H7 (cell line): ENCODE data around the gene ZKSCAN3. TPM values are rescaled to one million over a fixed set of nuclear protein-coding genes. Genes with fewer than 3 reads are reported as not detected.

ENCODE experiments used
- DNase-seq: peaks from one replicate; pipeline ENCODE4 v3.0.0; 2012
- H3K27me3 ChIP-seq: 2 replicates; pipeline ENCODE4 v1.6.0; 2011; ENCODE audit warnings: mild to moderate bottlenecking, low read length; ENCODE audit not compliant: control insufficient read depth, insufficient read depth
- H3K36me3 ChIP-seq: replicated peaks from 2 replicates; pipeline ENCODE4 v1.5.1; 2011; ENCODE audit warnings: low read length; ENCODE audit not compliant: control insufficient read depth, insufficient read depth
- H3K4me3 ChIP-seq: 2 replicates; pipeline ENCODE4 v1.5.1; 2011; ENCODE audit warnings: low read depth, mild to moderate bottlenecking, control low read depth, low read length, moderate library complexity; ENCODE audit not compliant: insufficient read depth
- total RNA-seq: library from RNA; depleted of rRNA; stranded (reverse); fragments of >200 nt; shearing (Covaris generic); gene quantifications from 2 replicates; pipeline ENCODE4 v1.2.3, GENCODE V29; 2014

ZKSCAN3 gene
- total RNA-seq, 1 experiment from 2014 or later, result 6.5 TPM

DNA sequence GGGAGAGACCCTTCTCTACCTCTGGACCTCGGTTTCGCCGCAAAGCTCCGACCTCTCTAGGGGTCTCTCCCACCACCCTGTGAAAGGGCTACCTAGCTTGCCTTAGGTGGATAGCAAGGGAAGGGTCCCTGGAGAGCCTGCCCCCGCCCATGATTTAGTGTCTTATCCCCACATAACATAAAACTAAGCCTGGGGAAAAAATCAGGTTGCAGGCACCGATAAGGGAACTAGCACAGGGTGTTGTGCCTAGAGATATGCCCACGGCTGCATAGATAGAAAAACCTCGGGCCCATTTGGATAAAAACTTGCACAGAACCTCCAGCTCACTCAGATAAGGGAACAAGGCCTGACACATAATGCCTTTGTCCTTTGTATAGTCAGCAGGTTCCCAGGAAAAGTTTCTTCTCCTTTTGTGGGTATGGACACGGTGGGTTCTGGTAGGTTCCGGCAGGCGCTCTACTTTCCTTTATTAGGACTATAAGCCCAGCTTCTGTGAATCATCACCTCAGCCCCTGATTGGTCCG is 14.6 kb upstream of the ZKSCAN3 start:
- H3K36me3 ChIP-seq, result no peaks in the 10 kb centered on the region
- no peaks in the 10 kb centered on the region for H3K27me3 ChIP-seq
- peak overlapping the region; percentile 53 for H3K4me3 ChIP-seq
- DNase-seq, result no peak

DNA sequence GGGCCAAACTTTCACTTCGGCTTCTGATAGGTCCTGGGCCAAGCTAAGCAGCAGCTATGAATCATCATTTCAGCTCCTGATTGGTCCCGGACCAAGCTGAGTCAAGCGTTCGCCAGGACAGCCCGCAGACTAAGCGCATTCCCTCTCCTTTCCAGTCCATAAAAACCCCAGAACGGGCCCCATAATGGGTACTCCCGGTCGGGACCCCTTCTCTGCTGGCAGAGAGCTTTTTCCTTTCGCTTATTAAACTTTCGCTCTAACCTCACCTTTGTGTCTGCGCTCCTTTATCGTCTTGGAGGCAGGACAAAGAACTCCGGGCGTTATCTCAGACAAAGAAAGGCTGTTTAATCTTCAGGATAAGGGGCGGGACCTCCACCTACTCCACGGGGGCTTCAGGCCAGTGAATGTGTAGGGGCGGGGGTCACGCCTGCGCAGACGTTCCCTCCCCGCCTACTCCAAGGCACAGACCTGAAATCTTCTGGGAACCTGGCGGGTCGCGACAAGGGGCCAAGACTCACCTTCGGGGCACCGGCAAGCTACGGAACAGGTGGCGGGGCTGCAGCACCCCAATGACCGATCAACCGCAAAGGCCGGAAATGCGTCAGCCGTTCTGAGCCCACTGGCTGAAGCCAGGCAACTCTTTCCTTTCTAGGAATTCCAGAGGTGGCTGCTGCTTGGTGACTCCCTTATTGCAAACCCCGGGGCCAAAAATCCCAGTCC is 14.0 kb upstream of the ZKSCAN3 start, which contains the start of gene ZSCAN31:
TSS of gene ZSCAN31 (minus strand) at position 585 of the 720 bp plus-strand sequence. CDS start 6,465 bp downstream, outside the sequence.
- Histone ChIP-seq H3K36me3 (no peaks in the 10 kb centered on the region), H3K27me3 (no peaks in the 10 kb centered on the region), H3K4me3 (peak within 1 kb of the TSS; percentile 53)
- peak; percentile 90 for DNase-seq

DNA sequence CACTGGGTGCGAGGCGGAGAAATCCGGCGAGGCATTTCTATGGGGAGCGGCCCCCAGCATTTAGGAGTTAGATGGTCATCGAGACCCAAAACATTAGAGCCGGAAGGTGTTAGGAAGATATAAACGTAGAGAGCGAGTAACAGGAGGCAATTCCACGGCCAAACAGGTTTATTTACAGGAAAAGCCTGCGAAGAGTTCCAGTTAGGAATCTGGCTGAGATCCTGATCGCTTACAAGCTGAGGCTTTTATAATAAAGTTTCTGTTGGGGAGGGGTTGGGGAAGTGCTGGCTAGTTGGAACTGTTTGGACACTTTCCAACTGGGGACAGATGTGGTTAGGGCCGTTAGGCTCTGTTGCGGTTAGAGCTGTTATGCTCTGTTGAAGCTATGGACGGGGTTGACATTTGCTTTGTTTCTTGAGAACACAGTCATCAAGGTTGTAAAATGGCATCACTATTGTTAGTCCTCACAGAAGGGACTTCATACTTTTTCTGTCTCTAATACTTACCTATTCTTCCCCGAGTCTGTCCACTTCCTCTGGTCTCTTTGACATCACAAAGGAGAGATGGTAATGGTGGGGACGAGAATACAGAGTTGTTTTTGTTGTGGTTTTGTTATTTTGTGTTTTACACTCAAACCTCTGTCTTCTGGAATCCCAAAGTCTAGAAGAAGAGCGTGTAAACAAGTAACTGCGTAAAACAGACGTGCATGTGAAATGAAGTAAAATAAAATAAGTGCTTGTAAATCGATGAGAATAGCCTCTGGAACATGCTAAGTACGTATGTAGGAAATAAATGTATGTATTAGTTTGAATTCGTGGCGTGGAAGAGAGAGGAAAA is 13.2 kb upstream of the ZKSCAN3 start:
- DNase-seq, result no peak
- Histone ChIP-seq H3K27me3 (no peaks in the 10 kb centered on the region), H3K4me3 (peak overlapping the region; percentile 53), H3K36me3 (no peaks in the 10 kb centered on the region)

DNA sequence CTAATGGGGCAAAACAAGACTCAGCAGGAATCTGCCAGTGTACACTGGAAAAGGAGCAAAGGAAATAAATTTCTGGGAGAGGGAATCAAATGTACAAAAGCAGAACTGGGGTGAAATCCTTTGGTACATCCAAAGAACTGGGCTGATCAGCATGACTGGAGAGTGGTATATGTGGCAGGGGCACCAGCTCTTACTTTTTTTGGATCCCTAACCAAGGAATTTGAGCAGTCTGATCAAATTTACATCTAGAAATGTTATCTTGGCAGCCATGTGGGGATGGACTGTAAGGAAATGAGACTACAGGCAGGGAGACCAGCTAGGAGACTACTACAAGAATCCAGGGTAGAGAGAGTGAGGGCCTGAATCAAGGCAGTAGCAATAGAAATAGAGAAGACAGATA is 12.6 kb upstream of the ZKSCAN3 start:
- H3K4me3 ChIP-seq, result peak overlapping the region; percentile 53; the same call in 1 of the 2 replicates
- H3K36me3 ChIP-seq, result no peaks in the 10 kb centered on the region
- H3K27me3 ChIP-seq, result no peaks in the 10 kb centered on the region
- DNase-seq, result no peak

DNA sequence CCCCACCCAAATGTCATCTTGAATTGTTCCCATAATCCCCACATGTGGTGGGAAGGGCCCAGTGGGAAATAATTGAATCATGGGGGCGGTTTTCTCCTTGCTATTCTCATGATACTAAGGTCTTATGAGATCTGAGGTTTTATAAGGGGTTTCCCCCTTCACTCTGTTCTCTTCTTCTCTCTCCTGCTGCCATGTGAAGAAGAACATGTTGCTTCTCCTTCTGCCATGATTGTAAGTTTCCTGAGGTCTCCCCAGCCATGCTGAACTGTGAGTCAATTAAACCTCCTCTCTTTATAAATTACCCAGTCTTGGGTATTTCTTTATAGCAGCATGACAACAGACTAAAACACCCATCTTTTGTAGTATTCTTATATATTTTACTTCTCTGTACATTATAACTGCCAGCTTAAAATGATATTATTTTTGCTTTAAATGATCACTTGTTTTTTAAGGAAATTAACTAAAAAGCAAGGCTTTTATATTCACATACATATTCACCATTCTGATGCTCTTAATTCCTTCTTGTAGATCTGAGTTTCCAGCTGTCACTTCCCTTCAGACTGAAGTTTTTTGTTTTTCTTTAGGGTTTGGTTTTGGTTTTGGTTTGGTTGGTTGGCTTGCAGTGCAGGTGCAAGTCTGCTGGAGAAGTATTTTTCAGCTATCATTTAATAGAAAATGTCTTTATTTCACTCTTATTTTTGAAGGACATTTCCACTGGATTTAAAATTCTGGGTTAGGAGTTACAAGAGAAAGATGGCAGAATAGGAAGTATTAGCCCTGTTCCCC is 9.2 kb upstream of the ZKSCAN3 start:
- DNase-seq, result no peak
- Histone ChIP-seq H3K4me3 (no peak overlapping the region), H3K36me3 (no peaks in the 10 kb centered on the region), H3K27me3 (peaks cover 1% of the 10 kb centered on the region; the same call in 1 of the 2 replicates)

DNA sequence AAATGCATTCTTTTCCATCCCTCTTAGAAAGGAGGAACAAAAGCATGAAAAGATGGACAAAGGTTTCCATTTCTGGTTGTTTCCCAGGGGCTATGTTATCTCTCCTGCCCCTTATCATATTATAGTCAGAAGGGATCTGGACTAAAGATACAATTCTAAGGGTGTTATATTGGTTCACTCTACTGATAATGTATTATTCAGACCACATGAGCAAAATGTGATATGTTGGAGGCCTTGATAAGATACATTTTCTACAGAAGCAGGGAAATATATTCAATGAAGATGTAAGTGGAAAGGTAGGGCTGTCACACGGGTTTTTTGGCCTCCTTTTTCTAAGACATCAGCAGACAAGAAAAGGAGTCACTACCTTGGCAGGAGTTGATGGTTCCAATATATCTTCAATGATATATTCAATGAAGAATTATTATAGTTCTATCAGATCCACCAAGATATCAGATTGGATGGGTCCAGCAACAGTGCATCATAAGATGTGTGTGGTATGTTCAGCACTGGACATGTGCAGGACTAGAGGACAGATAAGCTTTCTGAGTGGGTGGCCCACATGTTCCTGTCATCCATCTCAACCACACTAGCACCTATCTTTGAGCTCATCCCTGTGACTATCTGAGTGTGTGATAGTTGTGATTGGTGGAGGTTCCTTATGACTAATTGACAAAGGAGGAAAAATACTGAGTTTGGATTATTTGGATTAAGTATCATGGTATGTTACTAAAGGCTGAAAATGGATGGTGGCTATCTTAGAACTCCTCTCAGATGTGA is 5.7 kb upstream of the ZKSCAN3 start:
- Histone ChIP-seq H3K36me3 (no peaks in the 10 kb centered on the region), H3K27me3 (peaks cover 3% of the 10 kb centered on the region; the same call in 1 of the 2 replicates), H3K4me3 (no peak overlapping the region)
- DNase-seq, result no peak

DNA sequence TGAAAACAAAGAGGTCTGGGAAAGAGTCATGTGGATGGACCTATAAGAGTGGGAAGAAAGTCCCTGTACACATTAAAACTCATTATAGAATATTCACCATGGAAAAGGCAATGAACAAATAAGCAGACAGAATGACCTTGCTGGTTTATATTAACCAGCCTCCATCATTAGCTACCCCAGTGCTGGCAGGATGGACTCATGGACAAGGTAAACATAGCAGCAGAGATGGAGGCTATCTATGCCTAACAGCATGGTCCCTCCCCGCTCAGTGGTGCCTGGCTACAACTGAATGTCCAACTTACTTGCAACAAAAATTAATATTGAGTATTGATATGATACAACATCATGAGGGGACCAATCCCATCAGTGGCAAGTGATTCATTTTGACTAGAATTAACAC is 4.5 kb upstream of the ZKSCAN3 start:
- no peak overlapping the region for H3K4me3 ChIP-seq
- no peak for DNase-seq
- H3K27me3 ChIP-seq, result peaks cover 3% of the 10 kb centered on the region; the same call in 1 of the 2 replicates
- H3K36me3 ChIP-seq, result no peaks in the 10 kb centered on the region

DNA sequence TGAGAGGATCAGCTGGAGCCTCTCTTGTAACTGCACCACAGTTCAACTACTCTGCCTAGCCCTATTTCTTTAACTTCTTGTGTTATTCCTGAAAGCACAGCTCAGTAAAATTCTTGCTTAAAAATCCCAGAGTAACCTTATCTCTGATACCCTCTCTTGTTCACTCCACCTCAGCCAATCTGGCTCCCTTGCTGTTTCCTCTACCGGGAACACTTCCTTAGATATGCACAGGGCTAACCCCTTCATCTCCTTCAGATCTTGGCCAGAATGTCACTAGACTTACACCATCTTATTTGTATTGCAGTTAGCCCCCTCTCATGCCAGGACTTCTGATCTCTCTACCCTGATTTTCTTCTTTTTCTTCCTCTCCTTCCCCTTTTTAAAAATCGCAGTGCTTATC is 2.6 kb upstream of the ZKSCAN3 start:
- Histone ChIP-seq H3K27me3 (peaks cover 3% of the 10 kb centered on the region; the same call in 1 of the 2 replicates), H3K4me3 (no peak overlapping the region), H3K36me3 (no peaks in the 10 kb centered on the region)
- no peak for DNase-seq

DNA sequence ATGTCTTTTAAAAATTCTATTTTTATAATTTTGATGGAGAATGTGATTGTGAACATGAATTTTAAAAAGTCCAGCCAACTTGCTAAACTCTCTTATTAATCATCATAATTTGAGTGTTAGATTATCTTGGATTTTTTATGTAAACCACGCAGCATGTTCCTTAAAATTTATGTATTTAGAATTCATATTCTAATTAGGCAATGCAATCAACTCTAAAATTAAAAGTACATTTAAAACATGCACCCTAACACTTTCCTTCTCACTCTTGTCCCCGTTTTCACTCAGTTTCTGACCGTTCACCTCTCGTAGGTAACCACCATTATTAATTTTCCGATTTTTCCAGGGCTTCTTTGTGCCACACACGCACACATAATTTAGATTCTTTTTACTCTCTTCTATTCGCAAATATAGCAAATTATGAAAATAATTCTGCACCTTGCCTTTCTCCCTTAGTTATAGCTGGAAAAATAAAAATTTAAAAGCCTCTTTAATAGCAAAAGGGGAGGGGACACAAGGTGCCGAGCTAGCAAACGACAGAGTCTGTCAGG is 329 bp upstream of the ZKSCAN3 start:
- DNase-seq, result no peak
- H3K4me3 ChIP-seq, result peak overlapping the region; percentile 74
- no peaks in the 10 kb centered on the region for H3K36me3 ChIP-seq
- peaks cover 3% of the 10 kb centered on the region; the same call in 1 of the 2 replicates for H3K27me3 ChIP-seq

DNA sequence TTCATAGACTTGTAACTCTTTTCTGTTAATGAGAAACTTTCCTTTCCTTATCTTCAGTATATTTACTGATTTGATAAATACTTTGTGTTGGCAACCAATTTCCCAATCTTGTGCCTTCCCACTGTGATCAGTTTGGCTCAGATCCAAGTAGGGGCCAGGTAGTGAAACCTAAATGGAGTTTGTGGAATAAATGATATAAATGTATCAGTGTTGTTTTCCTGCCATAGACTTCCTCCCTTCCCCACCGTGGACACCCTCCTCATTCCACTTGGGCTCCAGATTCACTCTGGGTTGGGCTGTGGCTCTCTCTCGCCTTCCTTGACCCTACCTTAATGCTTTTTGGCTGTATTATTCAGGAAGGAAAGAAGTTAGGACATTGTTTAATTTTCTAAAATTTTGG is 1.3 kb downstream of the ZKSCAN3 start:
- no peak overlapping the region for H3K4me3 ChIP-seq
- DNase-seq, result no peak

DNA sequence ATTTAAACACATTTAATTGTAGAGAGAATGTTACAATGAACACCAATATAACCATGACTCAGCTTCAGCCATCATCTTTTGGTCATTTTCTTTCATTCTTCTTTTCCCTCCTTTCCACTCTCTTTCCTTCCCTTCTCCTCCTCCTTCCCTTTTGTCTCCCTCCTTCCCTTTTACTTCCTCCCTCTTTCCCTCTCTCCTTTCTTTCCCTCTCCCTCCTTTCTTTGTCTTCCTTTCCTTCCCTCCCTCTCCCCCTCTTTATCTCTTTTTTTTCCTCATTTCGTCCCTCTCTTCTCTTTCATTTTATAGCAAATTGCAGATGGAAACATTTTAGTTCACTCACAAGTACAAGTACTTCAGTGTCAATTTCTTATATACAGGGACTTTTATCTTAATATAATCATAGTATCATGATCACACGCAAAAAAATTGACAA is 1.8 kb downstream of the ZKSCAN3 start:
- H3K36me3 ChIP-seq, result no peaks in the 10 kb centered on the region
- no peak for DNase-seq
- H3K4me3 ChIP-seq, result no peak overlapping the region
- H3K27me3 ChIP-seq, result no peaks in the 10 kb centered on the region

More for the DNA sequence above, 1.3 kb downstream of the ZKSCAN3 start:
- Histone ChIP-seq H3K27me3 (no peaks in the 10 kb centered on the region), H3K36me3 (no peaks in the 10 kb centered on the region)

DNA sequence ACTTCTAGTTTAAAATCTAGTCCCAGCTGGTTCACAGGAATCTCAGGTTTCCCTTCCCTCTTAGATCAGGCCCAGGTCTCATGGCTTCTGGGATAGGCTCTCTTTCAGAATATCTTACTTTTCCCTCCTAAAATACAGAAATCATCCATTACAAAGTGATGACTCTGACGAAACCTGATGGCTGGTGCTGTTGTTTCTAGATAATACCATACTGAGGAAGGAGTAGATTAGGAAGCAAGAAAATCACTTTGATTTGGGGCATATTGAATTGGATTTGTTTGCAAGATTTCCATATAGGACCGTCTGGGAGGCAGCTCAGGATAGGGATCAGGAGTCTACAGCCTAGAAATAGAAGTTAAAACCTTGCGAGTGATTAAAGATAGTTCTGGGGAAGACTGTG is 3.6 kb downstream of the ZKSCAN3 start:
- no peak for DNase-seq
- Histone ChIP-seq H3K36me3 (no peaks in the 10 kb centered on the region), H3K27me3 (no peaks in the 10 kb centered on the region), H3K4me3 (no peak overlapping the region)

DNA sequence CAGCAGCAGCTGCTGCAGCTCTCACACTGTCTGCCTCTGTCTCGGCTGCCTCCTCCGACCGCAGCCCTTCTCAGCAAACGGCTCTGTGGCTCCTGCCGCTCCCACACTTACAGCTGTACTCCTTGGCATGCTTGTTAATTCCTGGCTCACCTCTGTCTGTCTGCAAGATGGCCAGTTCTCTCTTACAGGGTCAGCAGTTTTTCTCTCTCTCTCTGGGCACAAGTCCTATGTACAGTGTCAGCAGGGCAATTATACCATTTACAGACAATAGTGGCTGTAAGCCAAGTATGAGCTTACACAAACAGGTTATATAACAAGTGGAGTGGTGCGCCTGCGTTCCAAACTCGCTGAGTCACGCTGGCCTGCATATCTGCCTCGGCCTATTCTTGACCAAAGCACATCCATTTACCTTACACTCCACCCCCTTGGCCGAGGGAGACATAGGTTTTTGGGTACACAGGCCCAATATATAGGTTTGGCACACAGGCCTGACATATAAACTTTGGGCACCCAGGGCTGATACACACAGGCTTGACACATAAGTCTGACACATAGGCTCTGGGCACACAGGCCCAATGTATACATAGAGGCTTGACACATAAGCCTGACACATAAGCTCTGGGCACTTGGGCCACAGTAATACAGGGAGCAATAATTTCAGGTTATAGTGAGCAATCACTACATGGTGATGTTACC is 4.4 kb downstream of the ZKSCAN3 start:
- Histone ChIP-seq H3K4me3 (no peak overlapping the region), H3K27me3 (no peaks in the 10 kb centered on the region), H3K36me3 (no peaks in the 10 kb centered on the region)
- no peak for DNase-seq
